GM18858 (cell line): ENCODE measurements around the gene PNLIPRP2.

Source experiments
- ATAC-seq: cut with Tn5 transposase; IDR thresholded peaks from one replicate; pipeline ENCODE4 v1.9.1; 2021; ENCODE audit not compliant: unreplicated experiment

Gene PNLIPRP2

GRCh38 chr10:116679351-116679750 is 58.6 kb downstream of the PNLIPRP2 start:
- no peak for ATAC-seq

DNA sequence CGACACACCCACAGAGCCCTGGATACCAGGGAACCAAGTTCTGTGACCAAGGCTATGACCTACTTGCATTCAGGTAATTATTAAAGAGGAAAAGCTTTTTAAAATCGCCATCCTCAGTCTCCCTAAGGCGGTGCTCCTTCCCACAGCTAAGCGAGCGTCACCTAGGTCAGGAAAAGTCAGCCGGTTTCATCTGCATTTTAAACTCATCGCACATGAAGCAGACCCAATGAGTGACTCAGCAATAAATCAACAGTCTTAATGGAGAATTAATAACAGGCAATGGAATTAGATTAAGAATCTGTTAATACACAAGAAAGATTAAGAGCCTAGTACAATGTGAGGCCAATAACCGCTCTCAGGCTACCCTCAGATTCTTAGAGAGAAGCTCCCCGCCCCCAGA is 62.4 kb downstream of the PNLIPRP2 start:
- no peak for ATAC-seq

DNA sequence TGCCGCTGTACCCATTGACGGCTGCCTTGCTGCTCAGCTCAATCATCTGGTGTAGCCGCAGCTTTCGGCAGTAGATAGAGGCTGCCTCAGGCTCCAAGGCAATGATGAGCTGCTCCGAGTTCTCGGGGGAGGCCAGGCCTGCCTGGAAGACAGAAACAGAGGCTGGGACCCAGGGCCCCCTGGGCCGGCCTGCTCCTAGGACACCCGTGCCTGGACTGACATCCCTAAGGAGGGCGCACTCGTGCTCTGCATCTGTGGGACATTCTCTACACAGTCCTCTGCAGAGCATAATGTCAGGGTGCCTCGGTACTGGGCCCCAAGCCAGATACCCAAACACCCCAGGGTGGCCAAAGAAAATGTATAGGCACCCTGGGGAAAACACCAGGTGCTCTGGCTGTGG is 63.1 kb downstream of the PNLIPRP2 start:
- no peak for ATAC-seq

- no peak for ATAC-seq
These were observed 64.0 kb downstream of the PNLIPRP2 start for GRCh38 chr10:116684781-116685180.

DNA sequence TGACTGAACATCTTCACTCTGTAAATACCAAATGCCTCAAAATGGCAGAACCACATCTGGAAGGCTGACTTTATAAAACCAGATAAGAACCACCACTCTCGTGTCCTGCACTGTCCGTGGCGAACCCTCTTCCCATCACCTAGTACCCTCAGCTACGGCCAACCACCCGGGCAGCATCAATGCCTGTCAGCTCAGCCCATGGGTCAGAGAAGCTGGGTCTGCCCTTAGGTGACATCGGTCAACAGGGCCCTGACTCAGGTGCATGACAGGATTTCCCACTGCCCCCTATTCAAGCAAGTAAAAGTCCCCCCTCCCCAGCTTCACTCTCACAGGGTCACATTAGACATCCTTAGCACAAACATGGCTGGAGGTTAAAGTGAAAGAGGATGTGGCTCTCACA is 65.1 kb downstream of the PNLIPRP2 start:
- ATAC-seq = no peak

DNA sequence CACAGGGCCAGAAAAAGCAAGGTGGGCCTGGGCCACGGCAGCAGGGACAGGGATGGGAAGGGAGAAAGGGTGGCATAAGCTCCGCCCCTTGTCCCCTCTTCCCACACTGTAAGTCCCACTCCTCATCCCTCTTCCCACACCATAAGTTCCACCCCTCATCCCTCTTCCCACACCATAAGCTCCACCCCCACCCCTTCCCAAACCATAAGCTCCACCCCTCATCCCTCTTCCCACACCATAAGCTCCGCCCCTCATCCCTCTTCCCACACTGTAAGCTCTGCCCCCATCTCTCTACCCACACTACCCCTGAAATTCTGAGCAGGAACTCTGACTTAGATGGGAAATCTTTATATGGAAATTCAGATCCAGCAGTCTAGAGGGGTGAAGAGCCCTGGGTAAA is 65.9 kb downstream of the PNLIPRP2 start:
- ATAC-seq = no peak

DNA sequence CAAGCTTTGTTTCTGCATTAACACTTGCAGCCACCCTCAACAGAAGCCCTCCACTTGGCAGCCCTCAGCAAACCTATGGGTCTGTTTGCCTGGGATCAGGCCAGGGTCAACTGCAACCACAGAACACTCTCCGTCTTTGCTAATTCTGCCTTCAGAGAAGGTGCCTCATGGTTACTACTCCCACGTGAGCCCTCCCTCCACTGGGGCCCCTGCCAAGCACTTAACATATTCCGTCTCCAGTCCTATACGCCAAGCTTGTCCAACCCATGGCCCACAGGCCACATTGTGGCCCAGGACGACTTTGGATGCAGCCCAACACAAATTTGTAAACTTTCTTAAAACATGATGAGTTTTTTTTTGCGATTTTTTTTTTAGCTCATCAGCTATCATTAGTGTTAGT is 66.9 kb downstream of the PNLIPRP2 start:
- ATAC-seq = no peak

DNA sequence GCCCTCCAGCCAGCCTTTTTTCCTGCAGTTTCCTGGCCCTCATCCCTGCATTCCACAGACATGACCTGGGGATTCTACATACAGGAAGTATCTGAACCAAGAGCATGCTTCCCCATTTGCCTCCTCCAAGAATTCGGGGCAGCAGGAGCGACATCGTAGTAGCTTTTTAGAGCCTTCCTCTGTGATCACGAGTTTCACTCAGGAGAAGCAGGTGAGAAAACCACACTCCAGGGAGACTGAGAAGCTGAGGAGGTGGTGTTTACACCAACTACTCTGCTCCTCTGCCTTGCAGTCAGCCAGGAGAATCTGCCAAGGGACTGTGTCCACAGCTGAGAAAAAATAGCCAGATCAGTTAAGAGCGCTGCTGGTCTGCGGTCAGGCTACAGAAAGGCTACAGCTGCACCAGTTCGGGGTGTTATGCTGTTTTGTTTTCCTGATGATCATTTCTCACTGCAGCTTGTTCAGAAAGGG is 67.5 kb downstream of the PNLIPRP2 start:
- no peak for ATAC-seq

GRCh38 chr10:116688741-116689495 is 68.2 kb downstream of the PNLIPRP2 start:
- ATAC-seq = no peak

GRCh38 chr10:116689744-116690143 is 69.0 kb downstream of the PNLIPRP2 start:
- no peak for ATAC-seq

GRCh38 chr10:116690356-116691322 is 69.9 kb downstream of the PNLIPRP2 start:
- ATAC-seq = no peak

- ATAC-seq = no peak
These were observed 70.9 kb downstream of the PNLIPRP2 start for GRCh38 chr10:116691635-116692034.

DNA sequence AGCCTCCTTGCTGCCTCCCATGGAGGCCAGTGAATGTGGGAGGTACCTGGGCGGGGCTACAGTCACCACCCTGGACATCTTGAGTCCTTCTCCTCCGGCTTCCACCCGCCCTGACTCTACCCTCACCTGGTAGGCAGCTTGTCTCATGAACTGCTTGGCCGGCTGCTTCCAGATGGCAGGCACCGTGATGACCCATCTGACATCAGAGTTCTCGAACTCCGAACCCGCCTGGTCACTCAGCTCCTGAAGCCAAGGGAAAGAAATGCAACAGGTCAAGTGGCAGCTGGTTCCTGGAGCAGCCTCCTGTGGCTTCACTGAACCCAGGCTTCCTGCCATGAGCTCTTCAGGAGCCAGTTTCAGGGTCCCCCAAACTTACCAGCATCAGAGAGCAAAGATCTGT is 71.5 kb downstream of the PNLIPRP2 start:
- no peak for ATAC-seq

DNA sequence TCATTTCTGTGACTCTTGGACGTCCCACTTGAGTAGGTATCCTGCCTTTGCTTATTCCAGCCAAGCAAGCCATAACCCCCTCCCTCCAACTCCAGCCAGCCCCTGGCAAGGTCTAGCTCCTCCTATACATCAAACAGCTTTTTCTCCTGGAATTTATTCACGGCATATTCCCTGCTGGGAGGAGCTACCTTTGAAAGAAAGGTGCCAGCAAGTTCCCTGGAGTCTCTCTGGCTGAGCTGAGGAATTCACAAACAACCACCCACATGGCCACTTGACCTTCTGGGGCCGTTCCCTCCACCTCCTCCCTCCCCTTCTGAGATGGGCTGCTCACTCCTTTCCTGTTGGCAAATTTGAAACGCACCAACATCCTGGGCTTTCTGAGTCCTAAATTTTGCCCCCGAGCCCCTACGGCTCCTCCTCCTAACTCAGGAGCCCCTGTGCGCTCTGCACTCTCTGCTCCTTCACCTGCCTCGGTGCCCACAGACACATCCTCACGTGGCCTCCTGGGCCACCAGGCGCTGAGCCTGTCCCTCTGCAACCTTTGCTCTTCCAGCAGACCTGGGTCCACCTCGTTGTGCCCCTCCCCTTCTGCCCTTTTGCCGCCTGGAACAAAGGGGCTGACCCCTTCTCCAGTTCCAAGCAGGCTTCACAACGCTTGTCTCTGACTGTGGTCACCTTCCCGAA is 73.6 kb downstream of the PNLIPRP2 start:
- no peak for ATAC-seq
